NCI-H1694 treated with DMSO at 0.1 percent for 48 hours (cell line): Measurements from ENCODE around the gene RTL10.

ENCODE experiments used
- DNase-seq: peaks from one replicate; lab custom pipeline; 2025; lab: John Stamatoyannopoulos, UW

Gene RTL10

DNA sequence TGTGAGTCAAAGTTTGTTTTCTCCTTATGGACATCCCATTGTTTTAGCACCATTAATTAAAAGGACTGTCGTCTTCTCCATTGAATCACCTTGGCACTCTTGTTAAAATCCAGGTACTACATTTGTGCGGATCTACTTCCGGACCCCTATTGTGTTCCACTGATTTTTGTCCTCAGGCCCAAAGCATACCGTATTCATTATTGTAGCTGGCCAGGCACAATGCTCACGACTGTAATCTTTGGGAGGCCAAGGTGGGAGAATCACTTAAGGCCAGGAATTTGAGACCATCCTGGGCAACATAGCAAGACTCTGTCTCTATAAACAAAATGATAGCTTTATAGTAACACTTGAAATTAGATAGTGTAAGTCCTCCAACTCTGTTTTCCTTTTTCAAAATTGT lies 8.9 kb upstream of the RTL10 start:
- no peak for DNase-seq

DNA sequence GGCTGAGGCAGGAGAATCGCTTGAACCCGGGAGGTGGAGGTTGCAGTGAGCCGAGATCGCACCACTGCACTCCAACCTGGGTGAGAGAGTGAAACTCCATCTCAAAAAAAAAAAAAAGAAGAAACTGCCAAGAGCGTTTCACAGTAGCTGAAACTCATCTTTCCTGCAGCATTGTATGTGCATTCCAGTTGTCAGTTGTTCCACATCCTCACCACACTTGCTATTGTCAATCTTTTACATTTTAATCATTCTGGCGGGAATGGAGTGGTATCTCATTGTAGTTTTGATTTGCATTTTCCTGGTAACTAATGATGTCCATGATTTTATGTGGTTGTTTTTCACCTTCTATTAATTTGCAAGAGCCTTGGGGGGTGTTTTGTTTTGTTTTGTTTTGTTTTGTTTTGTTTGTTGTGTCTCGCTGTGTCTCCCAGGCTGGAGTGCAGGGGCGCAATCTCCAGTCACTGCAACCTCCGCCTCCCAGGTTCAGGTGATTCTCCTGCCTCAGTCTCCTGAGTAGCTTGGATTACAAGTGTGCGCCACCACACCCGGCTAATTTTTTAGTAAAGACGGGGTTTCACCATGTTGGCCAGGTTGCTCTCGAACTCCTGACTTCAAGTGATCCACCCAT lies 8.1 kb upstream of the RTL10 start:
- DNase-seq = no peak

DNA sequence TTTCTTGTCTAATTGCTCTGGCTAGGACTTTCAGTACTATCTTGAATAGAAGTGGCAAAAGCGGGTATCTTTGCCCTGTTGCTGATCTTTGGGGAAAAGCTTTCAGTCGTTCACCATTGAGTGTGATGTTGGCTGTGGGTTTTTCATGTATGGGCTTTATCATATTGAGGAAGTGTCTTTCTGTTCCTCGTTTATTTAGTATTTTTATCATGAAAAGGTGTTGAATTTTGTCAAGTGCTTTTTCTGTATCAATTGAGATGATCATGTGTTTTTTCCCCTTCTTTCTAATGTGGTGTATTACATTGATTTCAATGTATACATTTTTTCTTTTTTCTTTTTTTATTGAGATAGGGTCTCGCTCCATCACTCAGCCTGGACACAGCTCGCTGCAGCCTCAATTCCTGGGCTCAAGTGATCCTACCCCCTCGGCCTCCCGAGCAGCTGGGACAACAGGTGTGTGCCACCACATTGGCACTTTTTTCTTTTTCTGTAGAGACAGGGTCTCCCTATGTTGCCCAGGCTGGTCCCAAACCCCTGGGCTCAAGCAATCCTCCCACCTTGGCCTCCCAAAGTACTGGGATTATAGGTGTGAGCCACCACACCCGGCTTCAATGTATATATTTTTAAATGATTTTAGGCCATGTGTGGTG lies 5.3 kb upstream of the RTL10 start:
- no peak for DNase-seq

DNA sequence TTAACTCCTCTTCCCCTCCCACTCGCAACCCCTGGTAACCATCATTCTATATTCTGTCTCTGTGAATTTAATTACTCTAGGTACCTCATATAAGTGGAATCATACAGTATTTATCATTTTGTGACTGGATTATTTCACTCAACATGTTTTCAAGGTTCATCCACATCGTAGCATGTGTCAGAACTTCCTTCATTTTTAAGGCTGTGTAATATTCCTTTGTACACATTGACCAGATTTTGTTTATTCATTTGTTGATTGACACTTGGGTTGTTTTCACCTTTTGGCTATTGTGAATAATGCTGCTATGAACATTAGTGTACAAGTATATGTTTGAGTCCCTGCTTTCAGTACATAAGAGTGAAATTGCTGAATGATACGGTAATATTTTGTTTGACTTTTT lies 2.7 kb upstream of the RTL10 start:
- no peak for DNase-seq

DNA sequence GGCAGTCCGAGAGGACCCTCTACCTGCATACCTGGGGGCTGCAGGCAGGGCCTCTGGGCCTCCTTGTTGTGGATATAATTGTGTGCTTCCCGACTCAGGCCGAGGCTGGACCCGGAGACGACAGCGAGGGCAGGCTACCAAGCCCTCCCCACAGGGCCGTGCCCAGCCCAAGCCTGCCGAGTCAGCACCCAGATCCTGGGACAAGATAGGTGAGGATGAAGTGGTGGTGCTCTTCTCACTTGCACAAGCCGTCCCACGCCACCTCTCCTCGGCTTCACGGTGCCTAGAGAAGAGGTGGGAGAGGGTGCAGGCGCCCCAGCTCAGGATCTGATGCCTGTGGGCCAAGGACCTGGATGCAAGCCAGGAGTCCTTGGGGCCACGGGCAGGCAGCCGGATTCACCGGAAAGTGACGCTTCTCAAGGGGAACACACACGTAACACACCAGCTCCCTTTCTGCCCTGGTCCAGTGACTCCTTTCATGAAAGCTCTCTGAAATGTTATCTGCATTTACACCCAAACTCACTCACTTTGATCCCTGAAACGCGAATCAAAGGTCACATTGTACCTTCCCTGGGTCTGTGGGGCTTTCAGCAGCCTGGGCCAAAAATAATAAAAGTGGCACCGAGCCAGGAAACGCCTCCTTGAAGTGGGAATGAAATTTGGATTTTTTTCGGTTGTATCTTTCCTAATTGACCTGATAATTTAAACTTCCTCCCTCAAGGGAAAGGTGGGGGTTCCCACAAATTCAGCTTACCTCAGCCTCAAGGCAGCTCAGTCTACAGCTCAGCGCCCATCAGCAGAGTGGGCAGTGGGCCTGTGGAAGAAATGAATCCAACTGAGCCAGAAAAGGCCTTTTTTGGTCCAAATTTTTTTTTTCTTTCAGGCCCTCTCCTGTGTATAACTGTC lies 1.1 kb upstream of the RTL10 start:
- no peak for DNase-seq

DNA sequence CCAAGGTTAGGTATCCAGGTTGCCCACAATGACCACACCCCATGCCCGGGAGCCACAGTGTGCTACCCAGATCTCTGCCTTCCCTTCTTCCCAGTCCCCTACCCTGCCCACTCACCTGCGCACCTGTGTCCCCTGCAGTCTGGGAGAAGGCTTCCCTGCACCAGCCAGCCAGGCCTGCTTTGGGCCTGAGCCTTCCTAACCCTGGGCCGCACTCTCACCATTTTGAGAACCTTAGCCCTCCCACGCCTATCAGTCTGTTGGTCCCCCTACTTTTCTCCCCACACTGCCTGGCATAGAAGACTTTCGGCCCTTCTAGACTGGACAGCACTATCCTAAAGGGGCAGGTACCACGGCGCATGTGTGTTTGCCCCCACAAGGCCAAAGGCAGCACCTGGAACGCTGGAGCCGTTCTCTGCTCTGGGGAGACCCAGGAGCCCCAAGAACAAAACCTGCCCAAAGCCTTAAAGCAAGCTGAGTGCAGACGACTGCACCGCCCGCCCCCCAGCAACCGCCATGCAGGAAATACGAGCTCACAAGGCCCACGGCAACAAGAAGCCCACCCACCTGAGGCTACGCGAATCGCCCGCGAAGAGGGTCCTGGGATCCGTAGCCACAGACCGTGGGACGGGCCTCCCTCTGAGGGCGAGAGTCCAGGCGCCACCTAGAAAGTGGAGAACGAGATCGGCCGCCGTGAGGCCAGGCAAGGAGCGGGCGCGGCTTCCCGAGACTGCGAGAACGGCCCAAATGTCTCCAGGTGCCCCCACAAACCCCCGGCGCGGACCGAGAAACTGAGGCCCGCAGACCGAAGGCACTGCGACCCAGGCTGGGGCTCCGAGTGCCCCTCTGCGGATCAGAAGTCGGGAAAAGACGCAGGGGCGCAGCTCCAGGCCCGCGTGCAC lies 546 bp downstream of the RTL10 start:
- no peak for DNase-seq

DNA sequence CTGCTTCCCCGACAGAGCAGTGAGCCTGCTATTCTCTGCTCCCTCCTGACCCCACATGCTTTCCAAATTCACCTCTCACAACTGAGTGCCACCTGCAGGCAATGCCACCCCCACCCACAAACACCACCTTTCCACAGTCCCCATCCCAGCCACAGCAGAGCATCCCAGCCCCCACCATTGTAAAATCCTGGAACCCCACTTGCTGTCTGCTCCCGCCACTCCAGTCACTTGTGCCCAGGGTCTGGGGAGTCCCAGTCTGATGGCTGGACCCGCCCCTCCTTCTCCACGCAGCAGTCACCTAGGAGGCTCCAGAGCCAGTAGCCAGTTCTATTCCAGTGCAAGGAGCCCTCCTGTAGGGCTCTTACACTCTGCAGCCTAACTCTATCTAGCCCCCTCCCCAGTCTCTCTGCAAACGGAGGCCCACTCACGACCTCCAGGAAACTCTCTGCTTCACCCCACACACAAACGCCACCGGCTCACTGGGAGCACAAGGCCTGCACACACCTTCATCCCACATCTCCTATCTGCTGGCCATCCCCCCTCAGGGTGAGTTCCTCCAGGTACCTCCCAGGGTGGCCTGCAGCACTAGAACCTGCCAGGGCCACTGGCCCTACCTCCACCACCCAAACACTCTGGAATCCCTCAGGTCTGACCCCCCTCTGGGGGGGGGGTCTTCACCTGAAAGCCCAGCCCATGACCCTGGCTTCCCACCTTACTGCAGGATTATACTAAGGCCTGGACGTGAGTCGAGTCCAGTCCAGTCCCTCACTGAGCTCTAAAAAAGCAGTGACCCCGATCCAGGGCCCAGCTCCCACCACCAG lies 1.4 kb downstream of the RTL10 start:
- DNase-seq = no peak

DNA sequence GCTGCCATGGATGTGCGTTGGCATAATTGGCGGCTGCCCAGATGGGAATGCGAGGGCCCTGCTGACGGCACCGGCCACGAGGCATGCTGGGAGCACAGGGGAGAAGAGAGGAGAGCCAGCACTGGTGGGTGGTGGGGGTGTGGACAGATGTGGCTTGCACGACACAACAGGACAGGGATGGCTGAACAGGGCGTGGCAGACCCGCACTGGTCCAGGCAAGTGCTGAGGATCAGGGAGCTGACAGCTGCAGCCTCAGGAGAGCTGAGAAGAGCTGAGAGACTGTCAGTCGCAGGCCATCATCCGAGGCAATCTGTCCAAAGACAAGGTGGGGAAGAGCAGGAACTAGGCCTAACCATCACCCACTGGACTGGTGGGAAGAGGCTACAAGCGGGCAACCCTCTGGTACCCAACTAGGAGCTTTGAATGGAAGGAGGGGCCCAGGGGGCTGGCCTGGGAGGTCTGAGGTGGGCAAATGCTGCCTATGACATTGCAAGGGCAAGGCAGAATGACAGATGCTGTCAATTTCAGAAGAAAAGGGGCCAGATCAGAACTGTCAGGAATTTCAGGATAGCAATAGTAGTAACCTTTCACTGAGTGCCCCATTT lies 2.4 kb downstream of the RTL10 start:
- peak; percentile 33 for DNase-seq

DNA sequence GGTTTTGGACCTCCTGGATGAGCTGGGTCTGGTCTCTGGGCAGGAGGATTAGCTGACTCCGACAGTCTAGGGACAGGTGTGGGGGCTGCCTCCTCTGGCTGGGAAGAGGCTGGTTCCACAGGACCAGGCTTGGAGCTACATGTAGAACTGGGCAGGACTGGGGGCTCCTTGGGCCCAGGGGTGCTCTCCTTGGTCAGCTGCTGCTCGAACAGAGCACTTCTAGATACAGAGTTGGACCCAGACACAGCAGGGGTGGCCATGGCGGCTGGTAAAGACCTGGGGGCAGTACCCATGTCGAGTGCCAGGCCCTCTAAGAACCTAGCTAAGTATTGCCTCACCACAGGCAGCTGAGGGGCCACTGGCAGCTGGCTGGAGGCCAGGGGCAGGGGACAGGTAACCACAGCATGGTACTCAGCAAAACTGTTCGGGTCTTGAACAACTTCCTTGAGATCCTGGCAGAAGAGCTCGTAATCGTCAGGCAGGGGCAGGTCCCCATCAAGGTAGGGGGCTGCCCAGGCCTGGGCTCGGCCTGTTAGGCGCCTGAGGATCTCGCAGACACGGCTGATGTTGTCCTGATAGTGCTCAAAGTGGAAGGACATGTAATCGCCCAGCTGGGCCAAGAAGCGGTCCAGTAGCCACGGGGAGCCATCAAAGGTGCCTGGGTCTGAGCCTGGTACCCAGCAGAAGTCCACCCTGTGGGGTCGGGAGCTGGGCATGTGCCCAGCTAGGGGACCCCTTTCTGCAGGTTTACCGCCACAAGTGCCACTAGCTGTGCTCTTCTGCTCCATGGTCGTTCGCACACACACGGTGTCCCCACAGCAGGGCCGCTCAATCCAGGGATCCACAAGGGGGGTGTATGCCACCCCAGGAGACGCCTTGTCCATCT lies 3.1 kb downstream of the RTL10 start:
- no peak for DNase-seq

DNA sequence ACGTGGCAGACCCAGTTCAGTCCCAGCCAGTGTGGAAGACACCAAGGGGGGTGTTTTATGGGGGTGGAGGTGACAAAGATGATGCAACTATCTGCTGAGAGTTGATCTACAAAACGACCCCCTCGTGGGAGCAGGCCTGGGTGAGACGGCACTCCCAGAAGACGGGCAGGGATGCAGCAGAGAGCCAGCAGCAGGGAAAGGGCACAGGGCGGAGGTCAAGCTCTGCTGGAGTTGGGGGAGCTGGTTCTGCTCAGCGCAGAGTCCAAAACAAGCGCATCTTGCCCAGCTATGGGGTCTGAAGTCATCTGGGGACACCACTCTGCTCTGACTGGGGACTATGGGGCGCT lies 3.9 kb downstream of the RTL10 start:
- no peak for DNase-seq

DNA sequence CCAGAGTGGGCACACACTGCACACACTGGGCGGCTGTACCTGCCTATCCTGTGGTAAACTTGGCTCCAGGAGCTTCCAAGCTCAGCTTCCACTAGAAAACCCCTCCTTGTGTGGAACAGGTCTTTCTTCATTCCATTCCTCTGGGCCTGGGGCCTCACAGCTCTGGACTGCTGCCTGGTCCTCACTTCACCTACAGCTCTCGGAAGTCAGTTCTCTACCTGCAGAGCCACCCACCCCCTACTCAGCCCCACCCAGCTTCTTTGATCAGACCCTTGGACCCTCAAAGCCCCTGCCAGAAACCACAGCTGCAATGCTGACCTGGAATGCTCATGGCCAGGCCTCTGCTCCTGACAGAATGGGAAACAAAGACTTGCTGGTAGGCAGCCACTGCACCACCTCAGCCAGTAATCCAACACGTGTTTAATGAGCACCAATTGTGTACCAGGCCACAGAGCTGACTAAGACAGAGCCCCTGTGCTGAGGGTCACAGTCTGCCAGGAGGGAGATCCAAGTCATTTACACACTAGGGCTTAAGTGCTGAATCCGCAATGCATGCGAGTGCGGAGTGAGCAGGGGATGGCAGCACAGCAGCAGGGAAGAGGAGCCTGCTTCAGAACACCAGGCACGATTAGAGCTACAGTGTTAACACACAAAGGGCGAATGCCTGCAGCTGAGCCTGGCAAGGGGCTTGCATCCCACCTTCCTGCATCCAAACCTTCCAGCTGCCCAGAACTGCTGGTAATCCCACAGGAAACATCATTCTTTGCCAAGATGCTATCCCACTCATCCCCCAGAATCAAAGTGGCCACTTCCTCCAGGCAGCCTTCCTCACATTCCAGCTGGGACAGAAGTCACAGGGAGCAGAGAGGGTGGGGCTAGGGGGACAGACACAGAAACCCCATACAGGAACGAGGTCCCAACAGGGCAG lies 4.6 kb downstream of the RTL10 start:
- no peak for DNase-seq

DNA sequence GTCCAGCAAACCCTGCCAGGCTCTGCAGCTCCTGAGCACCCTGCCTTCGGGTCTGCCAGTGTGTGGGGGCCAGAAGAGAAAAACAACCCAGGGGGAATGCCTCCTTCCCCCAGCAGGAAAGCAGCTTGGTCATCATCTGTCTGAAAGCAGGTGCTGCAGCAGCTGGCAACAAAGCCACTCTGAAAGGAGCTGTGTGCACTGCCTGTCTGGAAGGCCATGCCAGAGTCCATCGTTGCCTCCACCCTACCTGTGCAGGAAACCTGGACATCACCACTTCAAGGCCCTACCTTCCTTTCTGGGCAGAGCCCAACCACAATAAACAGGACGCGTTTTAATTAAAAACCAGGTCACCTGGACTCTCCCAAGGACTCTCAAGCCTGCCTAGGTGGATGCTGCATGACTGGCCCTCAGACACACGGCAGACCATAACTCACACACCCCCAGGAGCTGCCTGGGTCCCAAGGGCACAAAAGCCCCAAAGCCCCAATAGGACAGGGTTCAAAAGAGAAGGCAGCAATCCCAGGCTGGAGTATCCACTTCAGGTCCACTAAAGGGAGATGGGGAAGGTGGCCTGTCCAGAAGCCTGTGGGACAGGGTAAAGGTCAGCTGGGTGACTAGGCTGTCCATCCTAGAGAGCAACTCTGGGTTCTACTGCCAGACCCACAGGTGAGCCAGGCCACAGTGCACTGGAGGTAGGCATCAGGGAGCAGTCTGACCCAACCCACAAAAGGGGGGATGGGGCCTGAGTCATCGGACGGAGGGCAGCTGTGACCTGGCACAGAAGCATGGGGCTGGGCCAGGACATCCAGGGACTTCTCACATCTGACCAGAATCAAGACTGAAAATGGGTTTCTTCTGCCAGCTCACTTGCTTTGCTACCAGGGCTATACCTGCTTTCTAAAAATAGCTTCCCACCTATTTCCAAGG lies 6.1 kb downstream of the RTL10 start:
- DNase-seq = no peak

DNA sequence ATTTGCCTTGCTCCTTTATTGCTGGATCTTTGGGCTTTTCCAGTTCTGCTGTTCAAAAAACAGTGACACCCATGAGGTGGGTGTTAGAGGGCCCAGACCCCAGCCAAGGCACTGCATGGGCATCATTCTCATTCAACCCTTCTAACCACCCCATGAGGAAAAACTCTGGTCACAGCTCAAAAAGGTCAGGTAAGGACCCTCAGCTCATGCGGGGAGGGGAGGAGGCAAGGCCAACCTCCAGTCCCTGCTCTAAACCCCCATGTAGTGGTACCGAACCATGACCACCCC lies 7.4 kb downstream of the RTL10 start:
- DNase-seq = no peak

DNA sequence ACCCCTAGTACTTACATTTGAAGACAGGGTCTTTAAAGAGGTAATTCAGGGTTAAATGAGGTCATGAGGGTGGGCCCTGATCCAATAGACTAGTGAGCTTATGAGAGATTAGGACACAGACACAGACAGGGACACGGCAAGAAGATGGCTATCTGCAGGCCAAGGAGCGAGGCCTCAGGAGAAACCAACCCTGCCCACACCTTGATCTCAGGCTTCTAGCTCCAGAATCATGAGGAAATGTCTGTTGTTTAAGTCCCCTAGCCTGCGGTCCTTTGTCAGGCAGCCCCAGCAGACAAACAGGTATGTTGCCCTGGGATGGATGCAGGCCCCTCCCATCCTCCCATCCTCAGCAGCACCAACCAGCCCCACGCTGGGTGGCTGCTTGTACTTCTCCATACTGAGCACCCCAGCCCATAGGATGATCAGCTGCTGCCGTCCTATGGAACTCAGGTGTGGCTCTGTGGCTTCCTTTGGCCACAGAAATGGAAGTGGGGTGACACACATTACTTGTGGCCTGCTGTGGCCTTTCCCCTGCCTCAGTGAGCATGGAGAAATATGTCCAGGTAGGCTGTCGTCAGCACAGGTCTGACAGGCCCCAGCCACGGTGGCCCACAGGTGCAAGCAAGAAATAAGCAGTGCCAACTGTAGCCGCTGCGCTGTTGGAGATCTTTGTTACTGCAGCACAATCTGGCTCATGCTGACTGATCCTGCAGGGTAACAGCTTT lies 7.9 kb downstream of the RTL10 start:
- DNase-seq = no peak

DNA sequence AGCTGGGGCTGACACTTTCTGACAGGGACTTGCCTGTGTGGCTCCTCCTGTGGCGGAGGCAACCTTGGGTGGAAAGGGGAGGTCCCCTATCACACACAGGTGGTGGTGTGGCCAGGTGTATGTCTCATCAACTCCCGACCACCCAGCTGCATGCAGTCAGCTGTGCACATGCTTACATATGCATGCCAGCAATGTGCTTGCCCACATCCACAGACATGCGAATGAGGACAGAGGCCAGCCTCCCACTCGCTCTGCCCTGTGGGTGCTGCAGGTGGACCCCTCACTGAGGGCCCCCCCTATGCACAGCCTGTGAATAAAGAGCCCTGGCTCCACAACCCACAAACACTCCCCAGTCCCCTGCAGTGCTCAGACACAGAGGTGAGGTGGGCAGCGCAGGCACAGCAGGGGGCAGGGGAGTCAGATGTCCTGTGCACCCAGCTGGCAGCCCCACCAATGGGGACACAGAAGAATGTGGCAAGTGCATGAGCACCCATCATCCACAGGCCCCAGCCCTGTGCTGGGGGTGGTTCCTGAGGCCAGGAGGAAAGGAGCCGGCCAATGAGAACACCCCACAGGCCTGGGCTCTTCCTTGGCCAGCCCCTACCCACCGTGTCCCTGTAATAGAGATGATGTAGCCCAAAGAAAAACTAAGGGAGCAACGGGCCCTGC lies 9.5 kb downstream of the RTL10 start:
- DNase-seq = no peak

DNA sequence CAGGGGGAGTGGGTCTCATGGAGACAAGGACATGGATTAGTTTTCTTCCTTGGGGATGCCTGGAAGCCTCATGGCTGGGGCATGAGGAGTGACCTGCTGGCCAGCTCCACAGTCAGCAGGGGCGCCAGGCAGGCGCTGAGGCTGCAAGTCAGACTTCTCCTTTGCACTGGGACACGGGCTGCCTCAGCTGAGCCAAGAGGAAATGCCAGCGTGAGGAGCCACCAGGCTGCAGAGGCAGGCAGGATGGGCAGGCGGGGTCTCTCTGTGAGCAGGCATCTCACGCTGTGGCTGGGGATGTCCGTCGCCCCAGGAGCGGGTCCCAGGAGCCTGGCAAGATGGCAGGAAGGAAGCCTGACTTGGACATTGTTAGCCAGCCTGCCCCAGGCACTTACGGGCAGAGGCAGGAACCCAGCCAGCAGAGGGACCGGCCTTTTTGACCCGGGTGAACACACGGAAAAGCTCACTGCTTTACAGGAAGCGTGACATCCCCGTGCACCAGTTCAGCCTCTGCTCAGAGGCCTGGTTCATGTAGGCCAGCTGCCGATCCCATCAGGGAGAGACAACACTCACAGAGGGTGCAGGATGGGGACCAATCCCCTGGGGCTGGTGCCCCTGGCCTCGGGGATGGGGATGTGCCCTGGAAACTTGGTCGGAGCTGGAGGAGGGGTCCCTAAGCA lies 10.2 kb downstream of the RTL10 start:
- no peak for DNase-seq
